ENCODE results near the gene PNMA8C.

PNMA8C gene

DNA sequence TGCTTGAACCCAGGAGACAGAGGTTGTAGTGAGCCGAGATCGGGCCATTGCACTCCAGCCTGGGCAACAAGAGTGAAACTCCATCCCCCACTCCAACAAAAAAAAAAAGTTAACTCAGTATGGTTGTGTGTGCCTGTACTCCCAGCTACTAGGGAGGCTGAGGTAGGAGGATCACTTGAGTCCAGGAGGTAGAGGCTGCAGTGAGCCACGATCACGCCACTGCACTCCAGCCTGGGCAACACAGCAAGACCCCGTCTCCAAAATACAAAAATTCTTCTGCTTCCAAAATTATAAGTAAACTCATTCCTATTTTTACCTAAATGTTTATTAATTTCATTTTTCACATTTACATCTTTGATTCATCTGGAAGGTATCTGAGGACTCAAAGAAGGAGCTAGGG lies 28.2 kb upstream of the PNMA8C start:
- no peak overlapping the region for H3K9ac ChIP-seq (ENCODE audit: low read depth, low read length)
- no peak overlapping the region for H3K27ac ChIP-seq (ENCODE audit: low read length)
- H4K20me1 ChIP-seq (ENCODE audit: insufficient read depth, low read length), result no peaks in the 10 kb centered on the region
- H3K4me2 ChIP-seq (ENCODE audit: insufficient read depth, low read length), result no peak overlapping the region
- H3K27me3 ChIP-seq (ENCODE audit: insufficient read depth, low read length, poor library complexity), result peaks cover 12% of the 10 kb centered on the region
- no peak for TF ChIP-seq EZH2 (IDR thresholded peaks at IDR 0.05; ENCODE audit: borderline replicate concordance, low read depth, low read length, severe bottlenecking)
- TF ChIP-seq, protein P1, sequence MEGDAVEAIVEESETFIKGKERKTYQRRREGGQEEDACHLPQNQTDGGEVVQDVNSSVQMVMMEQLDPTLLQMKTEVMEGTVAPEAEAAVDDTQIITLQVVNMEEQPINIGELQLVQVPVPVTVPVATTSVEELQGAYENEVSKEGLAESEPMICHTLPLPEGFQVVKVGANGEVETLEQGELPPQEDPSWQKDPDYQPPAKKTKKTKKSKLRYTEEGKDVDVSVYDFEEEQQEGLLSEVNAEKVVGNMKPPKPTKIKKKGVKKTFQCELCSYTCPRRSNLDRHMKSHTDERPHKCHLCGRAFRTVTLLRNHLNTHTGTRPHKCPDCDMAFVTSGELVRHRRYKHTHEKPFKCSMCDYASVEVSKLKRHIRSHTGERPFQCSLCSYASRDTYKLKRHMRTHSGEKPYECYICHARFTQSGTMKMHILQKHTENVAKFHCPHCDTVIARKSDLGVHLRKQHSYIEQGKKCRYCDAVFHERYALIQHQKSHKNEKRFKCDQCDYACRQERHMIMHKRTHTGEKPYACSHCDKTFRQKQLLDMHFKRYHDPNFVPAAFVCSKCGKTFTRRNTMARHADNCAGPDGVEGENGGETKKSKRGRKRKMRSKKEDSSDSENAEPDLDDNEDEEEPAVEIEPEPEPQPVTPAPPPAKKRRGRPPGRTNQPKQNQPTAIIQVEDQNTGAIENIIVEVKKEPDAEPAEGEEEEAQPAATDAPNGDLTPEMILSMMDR (IDR thresholded peaks at IDR 0.05; ENCODE audit: borderline replicate concordance, extremely low read depth, low read length, poor library complexity, severe bottlenecking), result no peak
- no peak overlapping the region for H2AFZ ChIP-seq (ENCODE audit: low read depth, low read length)
- no peaks in the 10 kb centered on the region for H3K4me1 ChIP-seq (ENCODE audit: insufficient read depth, low read length)
- ATAC-seq (ENCODE audit: insufficient read depth, low read depth), result no peak
- no peaks in the 10 kb centered on the region for H3K79me2 ChIP-seq (ENCODE audit: insufficient read depth, low read length)
- no peak overlapping the region for H3K4me3 ChIP-seq (ENCODE audit: low read depth in 1 of 2, low read length in 2 of 2)
- no peaks in the 10 kb centered on the region for H3K36me3 ChIP-seq (ENCODE audit: insufficient read depth, low read length)
- H3K9me3 ChIP-seq (ENCODE audit: insufficient read depth, low read length, severe bottlenecking), result no peaks in the 10 kb centered on the region
- no peak for DNase-seq

DNA sequence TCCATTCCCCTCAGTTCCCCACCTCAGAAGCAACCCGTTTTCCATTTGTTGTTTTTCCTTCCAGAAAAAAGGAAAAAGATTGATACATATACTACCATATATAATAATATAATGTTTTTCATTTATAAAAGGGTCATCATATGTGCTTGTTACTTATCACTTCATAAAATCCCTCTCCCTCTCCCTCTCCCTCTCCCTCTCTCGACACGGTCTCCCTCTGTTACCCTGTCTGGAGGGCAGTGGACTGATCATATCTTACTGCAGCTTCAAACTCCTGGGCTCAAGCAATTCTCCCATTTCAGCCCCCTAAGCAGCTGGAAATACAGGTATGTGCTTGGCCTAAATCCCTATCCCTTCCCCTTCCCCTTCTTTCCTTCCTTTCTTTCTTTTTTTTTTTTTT lies 25.5 kb upstream of the PNMA8C start:
- Histone ChIP-seq H2AFZ (ENCODE audit: low read depth, low read length) (no peak overlapping the region), H3K27me3 (ENCODE audit: insufficient read depth, low read length, poor library complexity) (peaks cover 12% of the 10 kb centered on the region), H3K9ac (ENCODE audit: low read depth, low read length) (no peak overlapping the region), H3K79me2 (ENCODE audit: insufficient read depth, low read length) (no peaks in the 10 kb centered on the region), H4K20me1 (ENCODE audit: insufficient read depth, low read length) (no peaks in the 10 kb centered on the region), H3K27ac (ENCODE audit: low read length) (no peak overlapping the region), H3K36me3 (ENCODE audit: insufficient read depth, low read length) (no peaks in the 10 kb centered on the region), H3K4me3 (ENCODE audit: low read depth in 1 of 2, low read length in 2 of 2) (no peak overlapping the region), H3K4me2 (ENCODE audit: insufficient read depth, low read length) (no peak overlapping the region), H3K4me1 (ENCODE audit: insufficient read depth, low read length) (no peaks in the 10 kb centered on the region), H3K9me3 (ENCODE audit: insufficient read depth, low read length, severe bottlenecking) (no peaks in the 10 kb centered on the region)
- no peak for DNase-seq
- no peak for ATAC-seq (ENCODE audit: insufficient read depth, low read depth)
- no peak for TF ChIP-seq EZH2 (IDR thresholded peaks at IDR 0.05; ENCODE audit: borderline replicate concordance, low read depth, low read length, severe bottlenecking)
- TF ChIP-seq, protein P1 (IDR thresholded peaks at IDR 0.05; ENCODE audit: borderline replicate concordance, extremely low read depth, low read length, poor library complexity, severe bottlenecking), result no peak

DNA sequence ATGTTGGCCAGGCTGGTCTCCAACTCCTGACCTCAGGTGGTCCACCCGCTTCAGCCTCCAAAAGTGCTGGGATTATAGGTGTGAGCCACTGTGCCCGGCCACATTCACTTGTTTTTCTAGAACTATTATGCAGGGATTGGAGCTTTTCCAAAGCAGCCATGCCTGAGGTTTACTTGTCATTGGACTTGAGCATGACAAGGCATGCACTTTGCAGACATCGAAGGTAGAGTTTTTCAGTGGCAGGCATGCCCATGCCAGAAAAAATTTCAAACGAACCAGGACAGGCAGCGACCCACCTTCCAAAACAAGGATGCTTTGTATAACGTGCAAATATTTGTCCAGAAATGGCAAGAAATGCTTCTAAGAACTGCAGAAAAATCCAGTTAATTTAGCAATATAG lies 24.9 kb upstream of the PNMA8C start:
- TF ChIP-seq, protein P1 (IDR thresholded peaks at IDR 0.05; ENCODE audit: borderline replicate concordance, extremely low read depth, low read length, poor library complexity, severe bottlenecking), result no peak
- no peak for TF ChIP-seq EZH2 (IDR thresholded peaks at IDR 0.05; ENCODE audit: borderline replicate concordance, low read depth, low read length, severe bottlenecking)
- no peak for ATAC-seq (ENCODE audit: insufficient read depth, low read depth)
- no peaks in the 10 kb centered on the region for H3K9me3 ChIP-seq (ENCODE audit: insufficient read depth, low read length, severe bottlenecking)

DNA sequence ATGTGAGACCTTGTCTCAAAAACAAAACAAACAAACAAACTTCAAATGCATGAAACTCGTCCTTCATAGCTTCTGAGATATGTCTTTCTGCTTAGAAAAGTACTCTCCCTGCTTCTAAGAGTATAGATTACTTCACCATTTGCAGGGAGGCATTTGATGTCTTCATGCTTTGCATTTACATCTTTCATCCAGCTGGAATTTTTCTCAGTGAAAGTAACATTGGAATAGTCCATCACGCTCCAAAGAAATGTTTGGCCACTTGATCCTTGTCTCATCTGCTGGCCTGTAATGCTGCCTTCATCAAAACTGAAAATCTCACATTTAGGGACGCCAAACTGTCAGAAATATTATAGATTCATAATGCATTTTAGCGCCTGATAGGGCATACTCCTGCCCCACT lies 23.4 kb upstream of the PNMA8C start:
- Histone ChIP-seq H3K4me2 (ENCODE audit: insufficient read depth, low read length) (no peak overlapping the region), H3K36me3 (ENCODE audit: insufficient read depth, low read length) (no peaks in the 10 kb centered on the region), H3K9me3 (ENCODE audit: insufficient read depth, low read length, severe bottlenecking) (no peaks in the 10 kb centered on the region), H3K9ac (ENCODE audit: low read depth, low read length) (no peak overlapping the region), H3K27ac (ENCODE audit: low read length) (no peak overlapping the region), H2AFZ (ENCODE audit: low read depth, low read length) (no peak overlapping the region), H3K4me3 (ENCODE audit: low read depth in 1 of 2, low read length in 2 of 2) (no peak overlapping the region), H3K79me2 (ENCODE audit: insufficient read depth, low read length) (no peaks in the 10 kb centered on the region), H3K4me1 (ENCODE audit: insufficient read depth, low read length) (no peaks in the 10 kb centered on the region), H4K20me1 (ENCODE audit: insufficient read depth, low read length) (no peaks in the 10 kb centered on the region), H3K27me3 (ENCODE audit: insufficient read depth, low read length, poor library complexity) (peaks cover 8% of the 10 kb centered on the region)
- ATAC-seq (ENCODE audit: insufficient read depth, low read depth) (no peak), DNase-seq (no peak)
- no peak for TF ChIP-seq EZH2 (IDR thresholded peaks at IDR 0.05; ENCODE audit: borderline replicate concordance, low read depth, low read length, severe bottlenecking)
- TF ChIP-seq, protein P1 (IDR thresholded peaks at IDR 0.05; ENCODE audit: borderline replicate concordance, extremely low read depth, low read length, poor library complexity, severe bottlenecking), result no peak

More for the DNA sequence above, 24.9 kb upstream of the PNMA8C start:
- no peak overlapping the region for H3K4me2 ChIP-seq (ENCODE audit: insufficient read depth, low read length)
- H3K4me3 ChIP-seq (ENCODE audit: low read depth in 1 of 2, low read length in 2 of 2), result no peak overlapping the region
- no peaks in the 10 kb centered on the region for H4K20me1 ChIP-seq (ENCODE audit: insufficient read depth, low read length)
- no peaks in the 10 kb centered on the region for H3K79me2 ChIP-seq (ENCODE audit: insufficient read depth, low read length)
- no peaks in the 10 kb centered on the region for H3K4me1 ChIP-seq (ENCODE audit: insufficient read depth, low read length)
- no peak overlapping the region for H2AFZ ChIP-seq (ENCODE audit: low read depth, low read length)
- peaks cover 12% of the 10 kb centered on the region for H3K27me3 ChIP-seq (ENCODE audit: insufficient read depth, low read length, poor library complexity)
- no peaks in the 10 kb centered on the region for H3K36me3 ChIP-seq (ENCODE audit: insufficient read depth, low read length)
- no peak for DNase-seq
- no peak overlapping the region for H3K27ac ChIP-seq (ENCODE audit: low read length)
- no peak overlapping the region for H3K9ac ChIP-seq (ENCODE audit: low read depth, low read length)

All from DND-41 (cell line).